K562 (cell line): ENCODE results near the gene C3orf85. TPM values are rescaled to one million over a fixed set of nuclear protein-coding genes. Genes with fewer than 3 reads are reported as not detected.

Experiments
- BHLHE40 ChIP-seq: IDR thresholded peaks from 2 replicates; pipeline ENCODE4 v1.6.1; 2011; ENCODE audit warnings: low read length, improper control_type of control experiment
- IFI16 ChIP-seq: fragments of 250-450 bp; sonication (Bioruptor Pico); IDR thresholded peaks from 2 replicates; pipeline ENCODE4 v2.1.2; 2022; ENCODE audit warnings: mild to moderate bottlenecking, inconsistent platforms
- polyA plus RNA-seq, 8 experiments: library from polyadenylated mRNA; depleted of rRNA in 4 of 8; stranded (reverse) in 5 of 8; unstranded in 3 of 8; fragments of >200 nt; fragmentation: Nextera tagmentation in 2 of 8; fragmentation: Illumina TruSeq in 1 of 8; extraction: Ambion mirVana in 2 of 8; extraction: Trizol in 1 of 8; gene quantifications; 2 replicates each; pipeline versions ENCODE4 v1.2.1 to v1.2.3, GENCODE V29; 2011 to 2014; ENCODE audit warnings: inconsistent platforms in 1 of 8, missing spikeins in 1 of 8
- total RNA-seq, 7 experiments: library from RNA; depleted of rRNA in 6 of 7; stranded (reverse); fragments of >200 nt in 6 of 7; fragmentation: Illumina TruSeq in 2 of 7; extraction: Trizol in 2 of 7; gene quantifications; 2 replicates each; pipeline versions ENCODE4 v1.2.1 to v1.2.3, GENCODE V29; 2011 to 2021; ENCODE audit warnings: low replicate concordance in 1 of 7
- TF ChIP-seq, protein P1 (sequence below), 2 experiments: fragments of 450-650 bp in 1 of 2; sonication (generic) in 1 of 2; formaldehyde crosslinking in 1 of 2; IDR thresholded peaks; 2 replicates each; pipeline versions ENCODE4 v1.7.1 to v1.9.0; 2016 to 2022; ENCODE audit warnings: inconsistent platforms in 1 of 2, mild to moderate bottlenecking in 1 of 2, missing genetic modification reagents in 1 of 2
- TF ChIP-seq, protein P2 (sequence below): fragments of 250-450 bp; sonication (Bioruptor Pico); IDR thresholded peaks from 2 replicates; pipeline ENCODE4 v1.5.0; 2021; ENCODE audit warnings: mild to moderate bottlenecking, moderate library complexity

Gene C3orf85
- total and polyA plus RNA-seq, 9 of the 15 experiments (the other 6 are each of a cell fraction or from before 2014, with no cell fraction given), result not detected

DNA sequence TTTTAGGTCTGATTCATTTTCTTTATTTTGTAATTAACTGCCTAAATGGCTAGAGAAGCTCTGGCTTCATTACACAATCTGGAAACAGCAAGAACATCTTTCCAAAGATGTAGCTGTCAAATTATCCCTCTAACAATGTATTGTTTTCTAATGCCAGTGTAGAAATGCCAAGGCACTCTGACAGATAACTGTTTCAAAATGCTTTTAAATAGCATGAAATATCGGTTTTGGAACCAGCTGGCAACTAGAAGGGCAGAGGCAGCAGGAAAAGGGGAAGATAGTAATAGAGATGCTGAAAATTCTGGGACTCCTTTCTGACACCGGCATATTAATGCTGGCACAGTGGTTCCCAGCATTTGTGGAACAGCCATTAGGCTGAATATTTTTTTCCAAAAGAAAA lies 44.7 kb upstream of the C3orf85 start (continued):
- TF ChIP-seq, protein P1, sequence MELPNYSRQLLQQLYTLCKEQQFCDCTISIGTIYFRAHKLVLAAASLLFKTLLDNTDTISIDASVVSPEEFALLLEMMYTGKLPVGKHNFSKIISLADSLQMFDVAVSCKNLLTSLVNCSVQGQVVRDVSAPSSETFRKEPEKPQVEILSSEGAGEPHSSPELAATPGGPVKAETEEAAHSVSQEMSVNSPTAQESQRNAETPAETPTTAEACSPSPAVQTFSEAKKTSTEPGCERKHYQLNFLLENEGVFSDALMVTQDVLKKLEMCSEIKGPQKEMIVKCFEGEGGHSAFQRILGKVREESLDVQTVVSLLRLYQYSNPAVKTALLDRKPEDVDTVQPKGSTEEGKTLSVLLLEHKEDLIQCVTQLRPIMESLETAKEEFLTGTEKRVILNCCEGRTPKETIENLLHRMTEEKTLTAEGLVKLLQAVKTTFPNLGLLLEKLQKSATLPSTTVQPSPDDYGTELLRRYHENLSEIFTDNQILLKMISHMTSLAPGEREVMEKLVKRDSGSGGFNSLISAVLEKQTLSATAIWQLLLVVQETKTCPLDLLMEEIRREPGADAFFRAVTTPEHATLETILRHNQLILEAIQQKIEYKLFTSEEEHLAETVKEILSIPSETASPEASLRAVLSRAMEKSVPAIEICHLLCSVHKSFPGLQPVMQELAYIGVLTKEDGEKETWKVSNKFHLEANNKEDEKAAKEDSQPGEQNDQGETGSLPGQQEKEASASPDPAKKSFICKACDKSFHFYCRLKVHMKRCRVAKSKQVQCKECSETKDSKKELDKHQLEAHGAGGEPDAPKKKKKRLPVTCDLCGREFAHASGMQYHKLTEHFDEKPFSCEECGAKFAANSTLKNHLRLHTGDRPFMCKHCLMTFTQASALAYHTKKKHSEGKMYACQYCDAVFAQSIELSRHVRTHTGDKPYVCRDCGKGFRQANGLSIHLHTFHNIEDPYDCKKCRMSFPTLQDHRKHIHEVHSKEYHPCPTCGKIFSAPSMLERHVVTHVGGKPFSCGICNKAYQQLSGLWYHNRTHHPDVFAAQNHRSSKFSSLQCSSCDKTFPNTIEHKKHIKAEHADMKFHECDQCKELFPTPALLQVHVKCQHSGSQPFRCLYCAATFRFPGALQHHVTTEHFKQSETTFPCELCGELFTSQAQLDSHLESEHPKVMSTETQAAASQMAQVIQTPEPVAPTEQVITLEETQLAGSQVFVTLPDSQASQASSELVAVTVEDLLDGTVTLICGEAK (IDR thresholded peaks at IDR 0.05), result no peak
- TF ChIP-seq, protein P1 (CRISPR knock-in tag; IDR thresholded peaks at IDR 0.05), result no peak
- TF ChIP-seq IFI16 (CRISPR knock-in tag), result no peak
- TF ChIP-seq, protein P2, sequence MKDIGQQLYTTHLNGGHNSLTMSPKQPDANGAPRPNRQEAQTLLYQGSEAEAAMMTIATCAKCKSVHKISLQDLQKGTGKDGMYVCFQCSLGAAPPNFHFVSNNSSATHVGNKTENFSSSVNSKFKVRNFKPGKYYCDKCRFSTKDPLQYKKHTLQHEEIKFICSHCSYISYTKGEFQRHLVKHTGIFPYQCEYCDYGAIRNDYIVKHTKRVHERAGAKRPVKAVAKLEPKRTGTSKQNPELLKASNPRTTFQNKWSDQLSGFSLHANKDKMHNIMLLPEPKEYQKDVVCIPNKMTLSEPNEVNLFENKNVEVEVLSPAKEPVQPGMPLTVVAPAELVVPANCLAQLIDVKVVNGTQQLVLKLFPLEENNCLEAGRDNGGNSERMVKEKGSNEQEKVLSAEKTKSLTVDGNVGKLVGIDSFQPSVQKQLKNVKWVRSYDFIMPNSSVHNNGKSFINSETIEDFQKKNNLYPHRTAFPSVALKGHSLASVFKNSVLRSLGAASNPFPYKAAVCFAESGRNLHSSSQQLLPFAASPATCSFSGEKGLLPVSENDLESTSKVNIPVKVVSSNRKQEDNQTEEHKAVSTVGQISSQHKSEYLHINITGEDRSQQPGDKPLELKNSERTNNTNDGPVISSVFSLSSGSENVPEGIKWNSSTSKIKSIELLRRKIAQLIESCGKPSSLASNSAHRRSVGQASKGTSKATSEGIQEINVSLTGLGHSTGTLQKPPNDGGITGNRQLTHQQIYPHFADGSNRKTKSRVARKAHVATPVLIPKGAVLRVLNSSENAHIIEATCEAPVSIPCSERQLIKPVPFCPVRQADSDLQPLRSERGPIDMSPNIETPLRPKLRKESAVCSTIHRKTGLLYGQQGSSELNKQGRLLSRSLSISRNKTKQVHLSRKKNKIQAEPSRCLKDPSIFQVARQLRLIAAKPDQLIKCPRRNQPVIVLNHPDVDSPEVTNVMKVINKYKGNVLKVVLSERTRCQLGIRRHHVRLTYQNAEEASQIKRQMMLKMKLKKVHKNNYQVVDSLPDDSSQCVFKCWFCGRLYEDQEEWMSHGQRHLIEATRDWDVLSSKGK (CRISPR knock-in tag), result no peak
- no peak for TF ChIP-seq BHLHE40
